KOPT-K1 (cell line): Measurements from ENCODE around the gene INHBA.

Experiments used
- H3K27ac ChIP-seq: fragments of 200-600 bp; sonication (generic); 2 replicates; pipeline ENCODE4 v1.5.1; 2016; ENCODE audit warnings: antibody characterized with exemption, mild to moderate bottlenecking, low read depth, low read length; ENCODE audit not compliant: poor library complexity, severe bottlenecking
- H3K36me3 ChIP-seq: fragments of 200-600 bp; sonication (generic); 2 replicates; pipeline ENCODE4 v1.5.1; 2017; ENCODE audit warnings: antibody characterized with exemption, mild to moderate bottlenecking, low read length, moderate library complexity; ENCODE audit not compliant: insufficient read depth
- H3K9me3 ChIP-seq: fragments of 200-600 bp; sonication (generic); 2 replicates; pipeline ENCODE4 v1.5.1; 2017; ENCODE audit warnings: antibody characterized with exemption, low read length, mild to moderate bottlenecking; ENCODE audit not compliant: insufficient read depth, poor library complexity, severe bottlenecking

Gene INHBA

GRCh38 chr7:41700044-41700471, 2.8 kb downstream of the INHBA start:
- H3K27ac ChIP-seq, result no peak overlapping the region
- H3K9me3 ChIP-seq, result no peaks in the 10 kb centered on the region
- no peaks in the 10 kb centered on the region for H3K36me3 ChIP-seq

GRCh38 chr7:41699516-41699915, 3.4 kb downstream of the INHBA start:
- Histone ChIP-seq H3K27ac (no peak overlapping the region), H3K9me3 (no peaks in the 10 kb centered on the region), H3K36me3 (no peaks in the 10 kb centered on the region)

- no peaks in the 10 kb centered on the region for H3K9me3 ChIP-seq
- no peak overlapping the region for H3K27ac ChIP-seq
- H3K36me3 ChIP-seq, result no peaks in the 10 kb centered on the region
Measured at GRCh38 chr7:41698726-41699125, 4.2 kb downstream of the INHBA start.

- Histone ChIP-seq H3K36me3 (no peaks in the 10 kb centered on the region), H3K9me3 (no peaks in the 10 kb centered on the region), H3K27ac (no peak overlapping the region)
Measured at GRCh38 chr7:41698114-41698513, 4.8 kb downstream of the INHBA start.

- H3K9me3 ChIP-seq, result no peaks in the 10 kb centered on the region
- H3K27ac ChIP-seq, result no peak overlapping the region
- H3K36me3 ChIP-seq, result no peaks in the 10 kb centered on the region
Measured at GRCh38 chr7:41696323-41696916, 6.5 kb downstream of the INHBA start.

GRCh38 chr7:41695661-41696322, 7.1 kb downstream of the INHBA start:
- Histone ChIP-seq H3K9me3 (no peaks in the 10 kb centered on the region), H3K27ac (no peak overlapping the region), H3K36me3 (no peaks in the 10 kb centered on the region)

GRCh38 chr7:41694495-41694894, 8.4 kb downstream of the INHBA start:
- no peaks in the 10 kb centered on the region for H3K9me3 ChIP-seq
- no peak overlapping the region for H3K27ac ChIP-seq
- H3K36me3 ChIP-seq, result no peaks in the 10 kb centered on the region

- Histone ChIP-seq H3K9me3 (no peaks in the 10 kb centered on the region), H3K36me3 (no peaks in the 10 kb centered on the region), H3K27ac (no peak overlapping the region)
Measured at GRCh38 chr7:41693150-41693997, 9.5 kb downstream of the INHBA start.

GRCh38 chr7:41692251-41692650, 10.6 kb downstream of the INHBA start:
- Histone ChIP-seq H3K36me3 (no peaks in the 10 kb centered on the region), H3K9me3 (no peaks in the 10 kb centered on the region), H3K27ac (no peak overlapping the region)

- Histone ChIP-seq H3K27ac (no peak overlapping the region), H3K36me3 (no peaks in the 10 kb centered on the region), H3K9me3 (no peaks in the 10 kb centered on the region)
Measured at GRCh38 chr7:41691286-41692190, 11.4 kb downstream of the INHBA start.

- no peak overlapping the region for H3K27ac ChIP-seq
- no peaks in the 10 kb centered on the region for H3K9me3 ChIP-seq
- H3K36me3 ChIP-seq, result no peaks in the 10 kb centered on the region
Measured at GRCh38 chr7:41689815-41690214, 13.1 kb downstream of the INHBA start.

GRCh38 chr7:41688906-41689305, 14.0 kb downstream of the INHBA start:
- no peaks in the 10 kb centered on the region for H3K9me3 ChIP-seq
- H3K36me3 ChIP-seq, result no peaks in the 10 kb centered on the region
- no peak overlapping the region for H3K27ac ChIP-seq

- Histone ChIP-seq H3K9me3 (no peaks in the 10 kb centered on the region), H3K36me3 (no peaks in the 10 kb centered on the region), H3K27ac (no peak overlapping the region)
Measured at GRCh38 chr7:41688012-41688625, 14.8 kb downstream of the INHBA start.

- Histone ChIP-seq H3K36me3 (no peaks in the 10 kb centered on the region), H3K27ac (no peak overlapping the region), H3K9me3 (no peaks in the 10 kb centered on the region)
Measured at GRCh38 chr7:41685684-41686083, 17.2 kb downstream of the INHBA start.
